Measurements from ENCODE around the gene IFT172.

- TF ChIP-seq CTCF (IDR thresholded peaks at IDR 0.05; ENCODE audit: insufficient read depth, low read length, poor library complexity, severe bottlenecking) = no peak
- TF ChIP-seq EZH2phosphoT487 (conservative IDR thresholded peaks at IDR 0.05; ENCODE audit: low read length) = no peak
Observed at GRCh38 chr2:27489118-27489497, 435 bp downstream of the IFT172 start.

Measured in SU-DHL-6 (cell line).